ENCODE measurements around the gene NID2.

- TF ChIP-seq CTCF (IDR thresholded peaks at IDR 0.05): no peak
- no peak for TF ChIP-seq EZH2 (IDR thresholded peaks at IDR 0.05; ENCODE audit: borderline replicate concordance, insufficient read depth, low read depth, low read length, poor library complexity, severe bottlenecking)
Observed at GRCh38 chr14:52042371-52043289, 26.2 kb downstream of the NID2 start.

Data from B cell (primary cell).